HEK293 (cell line): Measurements from ENCODE around the gene PABPN1L.
A peak's percentile ranks its signal among the peaks of the same experiment; 100 is the strongest.

Experiments
- CTCF ChIA-PET: fragments of 350-600 bp; formaldehyde crosslinking; extraction: SDS; loops from one replicate; lab custom pipeline; 2021; ENCODE audit warnings: antibody characterized with exemption; lab: Yijun Ruan, JAX
- POLR2A ChIA-PET: fragments of 300-600 bp; formaldehyde crosslinking; extraction: SDS; loops from one replicate; lab custom pipeline; 2020; ENCODE audit warnings: antibody characterized with exemption, inconsistent platforms; lab: Yijun Ruan, JAX
- H3K27ac ChIP-seq: fragments of 200-500 bp; sonication (Bioruptor generic); 2 replicates; pipeline ENCODE4 v1.5.1; 2014; ENCODE audit warnings: low read depth, low read length, control low read depth, inconsistent platforms; ENCODE audit errors: extremely low read depth
- H3K36me3 ChIP-seq, 2 experiments: fragments of 200-500 bp in 1 of 2; sonication (Bioruptor generic) in 1 of 2; 1 replicate in 1 of 2; 2 replicates in 1 of 2; pipeline ENCODE4 v1.5.1; 2014 to 2017; ENCODE audit warnings: inconsistent platforms in 2 of 2, low read length in 2 of 2; ENCODE audit not compliant: control insufficient read depth in 2 of 2, insufficient read depth in 1 of 2
- H3K4me1 ChIP-seq: fragments of 200-500 bp; sonication (Bioruptor generic); 2 replicates; pipeline ENCODE4 v1.5.1; 2014; ENCODE audit warnings: mild to moderate bottlenecking, low read length, inconsistent platforms; ENCODE audit not compliant: control insufficient read depth, insufficient read depth
- H3K4me3 ChIP-seq: 2 replicates; pipeline ENCODE4 v1.5.1; 2011; ENCODE audit warnings: low read depth, mild to moderate bottlenecking, control low read depth, low read length, moderate library complexity
- H3K9me3 ChIP-seq: fragments of 200-500 bp; sonication (Bioruptor generic); 2 replicates; pipeline ENCODE4 v1.5.1; 2014; ENCODE audit warnings: low read depth, low read length, inconsistent platforms; ENCODE audit not compliant: control insufficient read depth, insufficient read depth
- HOXA7 ChIP-seq: sonication (generic); formaldehyde crosslinking; IDR thresholded peaks from 2 replicates; pipeline ENCODE4 v1.8.1; 2022; ENCODE audit warnings: missing genetic modification reagents, borderline replicate concordance
- KLF1 ChIP-seq: fragments of 450-650 bp; formaldehyde crosslinking; IDR thresholded peaks from 2 replicates; pipeline ENCODE4 v1.5.1; 2016; ENCODE audit warnings: missing biosample characterization, missing genetic modification characterization
- KLF16 ChIP-seq: fragments of 450-650 bp; formaldehyde crosslinking; IDR thresholded peaks from 2 replicates; pipeline ENCODE4 v1.5.1; 2017; ENCODE audit warnings: missing biosample characterization, missing genetic modification characterization
- KLF8 ChIP-seq: fragments of 450-650 bp; formaldehyde crosslinking; IDR thresholded peaks from 2 replicates; pipeline ENCODE4 v1.5.1; 2016; ENCODE audit warnings: missing biosample characterization, missing genetic modification characterization
- KLF9 ChIP-seq: fragments of 450-650 bp; formaldehyde crosslinking; IDR thresholded peaks from 2 replicates; pipeline ENCODE4 v1.5.1; 2016; ENCODE audit warnings: missing biosample characterization, missing genetic modification characterization, low read depth
- PATZ1 ChIP-seq: fragments of 450-650 bp; formaldehyde crosslinking; IDR thresholded peaks from 2 replicates; pipeline ENCODE4 v1.5.1; 2016; ENCODE audit warnings: missing biosample characterization, missing genetic modification characterization
- YY2 ChIP-seq: fragments of 450-650 bp; formaldehyde crosslinking; IDR thresholded peaks from 2 replicates; pipeline ENCODE4 v1.5.1; 2016; ENCODE audit warnings: missing biosample characterization, missing genetic modification characterization
- ZFP3 ChIP-seq: fragments of 450-650 bp; formaldehyde crosslinking; IDR thresholded peaks from 2 replicates; pipeline ENCODE4 v1.5.1; 2016; ENCODE audit warnings: low read depth, missing biosample characterization, missing genetic modification characterization
- ZFP37 ChIP-seq: fragments of 450-650 bp; formaldehyde crosslinking; IDR thresholded peaks from 2 replicates; pipeline ENCODE4 v1.5.1; 2016; ENCODE audit warnings: missing biosample characterization, missing genetic modification characterization
- ZNF112 ChIP-seq: fragments of 450-650 bp; formaldehyde crosslinking; IDR thresholded peaks from 2 replicates; pipeline ENCODE4 v1.5.0; 2017; ENCODE audit warnings: missing biosample characterization, missing genetic modification characterization
- ZNF114 ChIP-seq: fragments of 450-650 bp; formaldehyde crosslinking; IDR thresholded peaks from 2 replicates; pipeline ENCODE4 v1.5.0; 2017; ENCODE audit warnings: missing biosample characterization, missing genetic modification characterization
- ZNF157 ChIP-seq: fragments of 450-650 bp; formaldehyde crosslinking; IDR thresholded peaks from 2 replicates; pipeline ENCODE4 v1.5.1; 2016; ENCODE audit warnings: missing biosample characterization, missing genetic modification characterization
- ZNF335 ChIP-seq: fragments of 450-650 bp; formaldehyde crosslinking; conservative IDR thresholded peaks from 2 replicates; pipeline ENCODE4 v1.5.1; 2016; ENCODE audit warnings: missing biosample characterization, missing genetic modification characterization
- ZNF449 ChIP-seq: fragments of 450-650 bp; formaldehyde crosslinking; IDR thresholded peaks from 2 replicates; pipeline ENCODE4 v1.5.1; 2017; ENCODE audit warnings: missing biosample characterization, mild to moderate bottlenecking, missing genetic modification characterization, moderate library complexity
- ZNF639 ChIP-seq: fragments of 450-650 bp; formaldehyde crosslinking; IDR thresholded peaks from 2 replicates; pipeline ENCODE4 v1.5.1; 2016; ENCODE audit warnings: missing biosample characterization, missing genetic modification characterization
- ZNF645 ChIP-seq: fragments of 450-650 bp; formaldehyde crosslinking; IDR thresholded peaks from 2 replicates; pipeline ENCODE4; 2016; ENCODE audit warnings: missing biosample characterization, missing genetic modification characterization
- ZNF777 ChIP-seq: fragments of 450-650 bp; formaldehyde crosslinking; IDR thresholded peaks from 2 replicates; pipeline ENCODE4 v1.5.1; 2017; ENCODE audit warnings: missing biosample characterization, missing genetic modification characterization, borderline replicate concordance
- ZXDB ChIP-seq: fragments of 450-650 bp; formaldehyde crosslinking; IDR thresholded peaks from 2 replicates; pipeline ENCODE4 v1.5.1; 2016; ENCODE audit warnings: missing biosample characterization, missing genetic modification characterization

PABPN1L gene

GRCh38 chr16:88855176-88855575 lies 11.3 kb downstream of the PABPN1L start (continued):
- TF ChIP-seq KLF16 (tag by site-specific recombination) (no peak), YY2 (no peak), ZFP3 (tag by site-specific recombination) (no peak), ZNF449 (no peak), HOXA7 (CRISPR knock-in tag) (no peak), ZNF112 (tag by site-specific recombination) (no peak)

GRCh38 chr16:88854306-88855111 lies 12.0 kb downstream of the PABPN1L start:
- no peaks in the 10 kb centered on the region for H3K9me3 ChIP-seq
- no peaks in the 10 kb centered on the region for H3K4me1 ChIP-seq
- ChIA-PET CTCF (interaction anchor here (0.6 kb wide), 1 partner anchor 111 kb away, joined by 3 read pairs; no protein-coding TSS in a partner anchor), POLR2A (no interaction called here)
- TF ChIP-seq ZNF639 (tag by site-specific recombination) (no peak), KLF1 (tag by site-specific recombination) (peak; percentile 45; the same call in 1 of the 2 replicates), ZFP37 (no peak), ZNF645 (tag by site-specific recombination) (no peak), PATZ1 (no peak), ZXDB (tag by site-specific recombination) (no peak), ZNF157 (tag by site-specific recombination) (no peak), KLF8 (tag by site-specific recombination) (no peak), ZNF777 (tag by site-specific recombination) (no peak), ZNF335 (tag by site-specific recombination) (no peak), ZNF114 (tag by site-specific recombination) (no peak), KLF9 (tag by site-specific recombination) (0 out of 2 replicates have a peak, but pooled peaks have one; percentile 15)
- peaks cover 0 to 16% of the 10 kb centered on the region in 2 experiments; a peak in 1 of 3 replicates for H3K36me3 ChIP-seq
- no peak overlapping the region for H3K27ac ChIP-seq
- no peak overlapping the region for H3K4me3 ChIP-seq
